HG03457 (cell line): ENCODE results near the gene LRRC31.
A peak's percentile ranks its signal among the peaks of the same experiment; 100 is the strongest.

Source experiments
- ATAC-seq: cut with Tn5 transposase; IDR thresholded peaks from one replicate; pipeline ENCODE4 v1.9.1; 2021; ENCODE audit warnings: moderate number of reproducible peaks; ENCODE audit not compliant: unreplicated experiment

LRRC31 gene

GRCh38 chr3:169813757-169814517 lies 55.8 kb downstream of the LRRC31 start:
- peak; percentile 76 for ATAC-seq

- no peak for ATAC-seq
These were observed 56.5 kb downstream of the LRRC31 start for GRCh38 chr3:169813278-169813677.

GRCh38 chr3:169812332-169813235 lies 57.2 kb downstream of the LRRC31 start, which contains the start of the genes LRRC34 and LRRIQ4:
Gene LRRC34, minus strand, starts transcription at chr3:169812904. Its CDS starts 356 bp downstream, at chr3:169812548.
Gene LRRIQ4, plus strand, starts transcription at chr3:169812870. Its CDS starts 9,052 bp downstream, at chr3:169821922.
- ATAC-seq: peak; percentile 69

GRCh38 chr3:169811631-169812331 lies 58.0 kb downstream of the LRRC31 start:
- peak; percentile 8 for ATAC-seq

GRCh38 chr3:169809230-169809795 lies 60.4 kb downstream of the LRRC31 start:
- ATAC-seq: no peak

GRCh38 chr3:169804681-169805080 lies 65.1 kb downstream of the LRRC31 start:
- ATAC-seq: no peak

GRCh38 chr3:169792359-169792758 lies 77.4 kb downstream of the LRRC31 start:
- no peak for ATAC-seq

GRCh38 chr3:169790687-169791429 lies 78.9 kb downstream of the LRRC31 start:
- no peak for ATAC-seq

- no peak for ATAC-seq
These were observed 79.5 kb downstream of the LRRC31 start for GRCh38 chr3:169790219-169790618.
